ENCODE results near the gene ZNF511. TPM values are rescaled to one million over a fixed set of nuclear protein-coding genes. Genes with fewer than 3 reads are reported as not detected.

Gene ZNF511
- total and polyA plus RNA-seq, 9 of the 15 experiments (the other 6 are each of a cell fraction or from before 2014, with no cell fraction given): 0.61 to 69.3 (median 40.1) TPM

DNA sequence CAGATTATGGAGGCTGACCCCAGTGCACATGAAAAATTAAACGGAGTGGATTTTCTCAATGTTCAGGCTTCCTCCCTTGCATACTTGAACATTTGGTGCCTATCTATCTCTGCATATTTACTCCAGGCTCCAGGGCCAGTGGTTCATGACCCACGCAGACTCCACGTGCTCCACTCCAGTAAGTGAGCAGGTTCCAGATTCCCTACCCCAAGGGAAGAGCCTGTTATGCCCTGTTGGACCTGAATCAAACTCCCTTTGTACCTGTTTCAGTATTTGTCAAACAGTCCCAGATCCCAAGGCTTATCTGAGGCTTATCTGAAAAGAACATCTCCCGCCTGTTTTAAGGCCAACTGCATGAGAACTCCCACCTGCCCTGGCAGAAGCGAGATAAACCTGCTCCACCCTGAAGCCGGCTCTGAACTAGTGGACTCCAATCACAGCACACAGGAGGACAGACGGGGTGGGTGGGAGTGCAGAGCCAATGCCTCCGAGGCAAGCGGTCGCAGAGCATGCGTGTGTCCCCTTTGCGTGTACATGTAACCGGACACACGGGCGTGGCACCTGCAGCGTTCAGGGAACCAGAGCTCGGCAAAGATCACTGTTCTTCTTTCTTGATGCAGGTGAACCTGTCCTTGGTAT, 51.4 kb downstream of the ZNF511 start (continued):
- no peak for TF ChIP-seq SIN3A (IDR thresholded peaks at IDR 0.05; ENCODE audit: borderline replicate concordance in 2 of 2, control insufficient read depth in 1 of 2, low read depth in 2 of 2, low read length in 2 of 2)
- TF ChIP-seq FOXK2 (conservative IDR thresholded peaks at IDR 0.05 in 1 of 2, IDR thresholded peaks at IDR 0.05 in 1 of 2; ENCODE audit: low read depth in 2 of 2): 0 out of 4 replicates have a peak, but pooled peaks of 1 of the 2 experiments have one; percentile 25
- peak; percentile 64; the same call in 1 of the 2 replicates for TF ChIP-seq SMARCE1 (IDR thresholded peaks at IDR 0.05)
- TF ChIP-seq HDAC6 (IDR thresholded peaks at IDR 0.05; ENCODE audit: low read depth, low read length): no peak
- TF ChIP-seq, protein P1, sequence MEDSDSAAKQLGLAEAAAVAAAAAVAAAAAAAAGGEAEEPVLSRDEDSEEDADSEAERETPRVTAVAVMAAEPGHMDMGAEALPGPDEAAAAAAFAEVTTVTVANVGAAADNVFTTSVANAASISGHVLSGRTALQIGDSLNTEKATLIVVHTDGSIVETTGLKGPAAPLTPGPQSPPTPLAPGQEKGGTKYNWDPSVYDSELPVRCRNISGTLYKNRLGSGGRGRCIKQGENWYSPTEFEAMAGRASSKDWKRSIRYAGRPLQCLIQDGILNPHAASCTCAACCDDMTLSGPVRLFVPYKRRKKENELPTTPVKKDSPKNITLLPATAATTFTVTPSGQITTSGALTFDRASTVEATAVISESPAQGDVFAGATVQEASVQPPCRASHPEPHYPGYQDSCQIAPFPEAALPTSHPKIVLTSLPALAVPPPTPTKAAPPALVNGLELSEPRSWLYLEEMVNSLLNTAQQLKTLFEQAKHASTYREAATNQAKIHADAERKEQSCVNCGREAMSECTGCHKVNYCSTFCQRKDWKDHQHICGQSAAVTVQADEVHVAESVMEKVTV (CRISPR knock-in tag; IDR thresholded peaks at IDR 0.05): no peak
- TF ChIP-seq SREBF2 (CRISPR knock-in tag; IDR thresholded peaks at IDR 0.05): no peak
- TF ChIP-seq, protein P2, sequence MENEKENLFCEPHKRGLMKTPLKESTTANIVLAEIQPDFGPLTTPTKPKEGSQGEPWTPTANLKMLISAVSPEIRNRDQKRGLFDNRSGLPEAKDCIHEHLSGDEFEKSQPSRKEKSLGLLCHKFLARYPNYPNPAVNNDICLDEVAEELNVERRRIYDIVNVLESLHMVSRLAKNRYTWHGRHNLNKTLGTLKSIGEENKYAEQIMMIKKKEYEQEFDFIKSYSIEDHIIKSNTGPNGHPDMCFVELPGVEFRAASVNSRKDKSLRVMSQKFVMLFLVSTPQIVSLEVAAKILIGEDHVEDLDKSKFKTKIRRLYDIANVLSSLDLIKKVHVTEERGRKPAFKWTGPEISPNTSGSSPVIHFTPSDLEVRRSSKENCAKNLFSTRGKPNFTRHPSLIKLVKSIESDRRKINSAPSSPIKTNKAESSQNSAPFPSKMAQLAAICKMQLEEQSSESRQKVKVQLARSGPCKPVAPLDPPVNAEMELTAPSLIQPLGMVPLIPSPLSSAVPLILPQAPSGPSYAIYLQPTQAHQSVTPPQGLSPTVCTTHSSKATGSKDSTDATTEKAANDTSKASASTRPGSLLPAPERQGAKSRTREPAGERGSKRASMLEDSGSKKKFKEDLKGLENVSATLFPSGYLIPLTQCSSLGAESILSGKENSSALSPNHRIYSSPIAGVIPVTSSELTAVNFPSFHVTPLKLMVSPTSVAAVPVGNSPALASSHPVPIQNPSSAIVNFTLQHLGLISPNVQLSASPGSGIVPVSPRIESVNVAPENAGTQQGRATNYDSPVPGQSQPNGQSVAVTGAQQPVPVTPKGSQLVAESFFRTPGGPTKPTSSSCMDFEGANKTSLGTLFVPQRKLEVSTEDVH (IDR thresholded peaks at IDR 0.05; ENCODE audit: low read depth, partially characterized antibody): peak; percentile 88
- TF ChIP-seq, protein P3, sequence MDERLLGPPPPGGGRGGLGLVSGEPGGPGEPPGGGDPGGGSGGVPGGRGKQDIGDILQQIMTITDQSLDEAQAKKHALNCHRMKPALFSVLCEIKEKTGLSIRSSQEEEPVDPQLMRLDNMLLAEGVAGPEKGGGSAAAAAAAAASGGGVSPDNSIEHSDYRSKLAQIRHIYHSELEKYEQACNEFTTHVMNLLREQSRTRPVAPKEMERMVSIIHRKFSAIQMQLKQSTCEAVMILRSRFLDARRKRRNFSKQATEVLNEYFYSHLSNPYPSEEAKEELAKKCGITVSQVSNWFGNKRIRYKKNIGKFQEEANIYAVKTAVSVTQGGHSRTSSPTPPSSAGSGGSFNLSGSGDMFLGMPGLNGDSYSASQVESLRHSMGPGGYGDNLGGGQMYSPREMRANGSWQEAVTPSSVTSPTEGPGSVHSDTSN (CRISPR knock-in tag; IDR thresholded peaks at IDR 0.05; ENCODE audit: low read depth): no peak
- TF ChIP-seq, protein P3 (tag; conservative IDR thresholded peaks at IDR 0.05; ENCODE audit: low read depth): no peak
- no peak for TF ChIP-seq NBN (IDR thresholded peaks at IDR 0.05; ENCODE audit: low read depth)
- no peak for TF ChIP-seq ZNF77 (CRISPR knock-in tag; IDR thresholded peaks at IDR 0.05)
- no peak for TF ChIP-seq ETS2 (tag; IDR thresholded peaks at IDR 0.05; ENCODE audit: borderline replicate concordance, poor library complexity, severe bottlenecking)
- no peak for TF ChIP-seq ZC3H8 (IDR thresholded peaks at IDR 0.05)
- no peak for TF ChIP-seq PHTF2 (CRISPR knock-in tag; IDR thresholded peaks at IDR 0.05)
- TF ChIP-seq NFE2L1 (tag; IDR thresholded peaks at IDR 0.05; ENCODE audit: borderline replicate concordance, low read depth): no peak
- TF ChIP-seq, protein P4, sequence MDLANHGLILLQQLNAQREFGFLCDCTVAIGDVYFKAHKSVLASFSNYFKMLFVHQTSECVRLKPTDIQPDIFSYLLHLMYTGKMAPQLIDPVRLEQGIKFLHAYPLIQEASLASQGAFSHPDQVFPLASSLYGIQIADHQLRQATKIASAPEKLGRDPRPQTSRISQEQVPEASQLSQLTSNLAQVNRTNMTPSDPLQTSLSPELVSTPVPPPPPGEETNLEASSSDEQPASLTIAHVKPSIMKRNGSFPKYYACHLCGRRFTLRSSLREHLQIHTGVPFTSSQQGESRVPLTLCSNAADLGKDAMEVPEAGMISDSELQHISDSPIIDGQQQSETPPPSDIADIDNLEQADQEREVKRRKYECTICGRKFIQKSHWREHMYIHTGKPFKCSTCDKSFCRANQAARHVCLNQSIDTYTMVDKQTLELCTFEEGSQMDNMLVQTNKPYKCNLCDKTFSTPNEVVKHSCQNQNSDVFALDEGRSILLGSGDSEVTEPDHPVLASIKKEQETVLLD (IDR thresholded peaks at IDR 0.05): peak; percentile 58; the same call in 1 of the 2 replicates
- TF ChIP-seq ZNF212 (CRISPR knock-in tag; IDR thresholded peaks at IDR 0.05): no peak
- TF ChIP-seq TAL1 (IDR thresholded peaks at IDR 0.05): peak; percentile 73
- TF ChIP-seq NFE2 (IDR thresholded peaks at IDR 0.05; ENCODE audit: low read depth): no peak
- TF ChIP-seq ZNF668 (CRISPR knock-in tag; IDR thresholded peaks at IDR 0.05): no peak

Data from K562 (cell line).